GM19463 (cell line): Measurements from ENCODE around the gene PEX11B.
A peak's percentile ranks its signal among the peaks of the same experiment; 100 is the strongest.

ENCODE experiments used
- ATAC-seq: cut with Tn5 transposase; IDR thresholded peaks from one replicate; pipeline ENCODE4 v1.9.1; 2021; ENCODE audit warnings: mild to moderate bottlenecking, moderate library complexity; ENCODE audit not compliant: unreplicated experiment

The PEX11B gene

GRCh38 chr1:145912128-145912641 is 6.3 kb downstream of the PEX11B start:
- no peak for ATAC-seq

- ATAC-seq = no peak
Observed at GRCh38 chr1:145908653-145909052, 9.9 kb downstream of the PEX11B start.

- ATAC-seq = no peak
Observed at GRCh38 chr1:145906954-145907753, 11.4 kb downstream of the PEX11B start.

GRCh38 chr1:145901312-145902021 is 17.1 kb downstream of the PEX11B start:
- no peak for ATAC-seq

- no peak for ATAC-seq
Observed at GRCh38 chr1:145898756-145899155, 19.8 kb downstream of the PEX11B start.

GRCh38 chr1:145897969-145898368 is 20.5 kb downstream of the PEX11B start:
- no peak for ATAC-seq

GRCh38 chr1:145895471-145895870 is 23.0 kb downstream of the PEX11B start:
- no peak for ATAC-seq

- ATAC-seq = no peak
Observed at GRCh38 chr1:145893306-145894055, 25.0 kb downstream of the PEX11B start.

GRCh38 chr1:145892486-145893087 is 25.9 kb downstream of the PEX11B start:
- ATAC-seq = no peak

GRCh38 chr1:145891587-145892485 is 26.7 kb downstream of the PEX11B start:
- ATAC-seq = peak; percentile 53

- no peak for ATAC-seq
Observed at GRCh38 chr1:145891143-145891542, 27.4 kb downstream of the PEX11B start.

- no peak for ATAC-seq
Observed at GRCh38 chr1:145889722-145890121, 28.8 kb downstream of the PEX11B start.

- no peak for ATAC-seq
Observed at GRCh38 chr1:145887631-145888030, 30.9 kb downstream of the PEX11B start.

GRCh38 chr1:145886816-145887215 is 31.7 kb downstream of the PEX11B start:
- no peak for ATAC-seq

GRCh38 chr1:145886390-145886789 is 32.1 kb downstream of the PEX11B start:
- no peak for ATAC-seq

- ATAC-seq = peak; percentile 100
Observed at GRCh38 chr1:145885738-145886287, 32.7 kb downstream of the PEX11B start, which contains the start of gene ANKRD35. ANKRD35 (minus strand) TSS chr1:145885866; CDS start chr1:145885758, 108 bp downstream.

- no peak for ATAC-seq
Observed at GRCh38 chr1:145884675-145885074, 33.8 kb downstream of the PEX11B start.

- ATAC-seq = no peak
Observed at GRCh38 chr1:145879775-145880174, 38.7 kb downstream of the PEX11B start.

- no peak for ATAC-seq
Observed at GRCh38 chr1:145878724-145879123, 39.8 kb downstream of the PEX11B start.
